Choroid plexus epithelial cell (primary cell): ENCODE measurements around the gene SQSTM1.
A peak's percentile ranks its signal among the peaks of the same experiment; 100 is the strongest.

ENCODE experiments used
- DNase-seq: peaks from one replicate; pipeline ENCODE4 v3.0.0-alpha.2; 2010; ENCODE audit warnings: low read depth
- H3K4me3 ChIP-seq: 2 replicates; pipeline ENCODE4 v1.5.1; 2011; ENCODE audit warnings: low read depth, mild to moderate bottlenecking, control low read depth, low read length, moderate library complexity
- TF ChIP-seq, protein P1 (sequence below): conservative IDR thresholded peaks from 2 replicates; pipeline ENCODE4 v1.5.1; 2011; ENCODE audit warnings: low read depth, mild to moderate bottlenecking, control low read depth, inconsistent platforms, low read length, moderate library complexity

Gene SQSTM1

DNA sequence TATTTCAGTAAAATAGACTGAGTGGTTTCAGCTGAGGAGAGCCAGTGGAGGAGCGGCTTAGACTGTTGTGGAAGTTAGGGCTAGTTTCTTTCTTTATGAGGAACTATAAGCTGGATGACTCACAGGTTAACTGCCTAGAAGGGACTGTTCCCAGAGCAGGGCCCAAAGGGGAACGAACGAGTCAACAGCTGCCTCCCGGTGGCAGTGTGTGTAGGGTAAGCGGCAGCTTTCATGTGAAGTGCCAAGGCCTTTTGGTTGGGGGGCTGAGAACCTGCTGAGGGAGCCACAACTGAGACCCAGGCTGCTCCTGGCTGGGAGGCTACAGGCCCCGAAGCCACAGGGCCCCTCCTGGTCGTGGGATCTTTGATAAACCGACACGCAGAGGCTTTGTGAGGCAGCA is 7.0 kb downstream of the SQSTM1 start:
- TF ChIP-seq, protein P1, sequence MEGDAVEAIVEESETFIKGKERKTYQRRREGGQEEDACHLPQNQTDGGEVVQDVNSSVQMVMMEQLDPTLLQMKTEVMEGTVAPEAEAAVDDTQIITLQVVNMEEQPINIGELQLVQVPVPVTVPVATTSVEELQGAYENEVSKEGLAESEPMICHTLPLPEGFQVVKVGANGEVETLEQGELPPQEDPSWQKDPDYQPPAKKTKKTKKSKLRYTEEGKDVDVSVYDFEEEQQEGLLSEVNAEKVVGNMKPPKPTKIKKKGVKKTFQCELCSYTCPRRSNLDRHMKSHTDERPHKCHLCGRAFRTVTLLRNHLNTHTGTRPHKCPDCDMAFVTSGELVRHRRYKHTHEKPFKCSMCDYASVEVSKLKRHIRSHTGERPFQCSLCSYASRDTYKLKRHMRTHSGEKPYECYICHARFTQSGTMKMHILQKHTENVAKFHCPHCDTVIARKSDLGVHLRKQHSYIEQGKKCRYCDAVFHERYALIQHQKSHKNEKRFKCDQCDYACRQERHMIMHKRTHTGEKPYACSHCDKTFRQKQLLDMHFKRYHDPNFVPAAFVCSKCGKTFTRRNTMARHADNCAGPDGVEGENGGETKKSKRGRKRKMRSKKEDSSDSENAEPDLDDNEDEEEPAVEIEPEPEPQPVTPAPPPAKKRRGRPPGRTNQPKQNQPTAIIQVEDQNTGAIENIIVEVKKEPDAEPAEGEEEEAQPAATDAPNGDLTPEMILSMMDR = peak; percentile 17
- H3K4me3 ChIP-seq = peak overlapping the region; percentile 2
- peak; percentile 60 for DNase-seq

DNA sequence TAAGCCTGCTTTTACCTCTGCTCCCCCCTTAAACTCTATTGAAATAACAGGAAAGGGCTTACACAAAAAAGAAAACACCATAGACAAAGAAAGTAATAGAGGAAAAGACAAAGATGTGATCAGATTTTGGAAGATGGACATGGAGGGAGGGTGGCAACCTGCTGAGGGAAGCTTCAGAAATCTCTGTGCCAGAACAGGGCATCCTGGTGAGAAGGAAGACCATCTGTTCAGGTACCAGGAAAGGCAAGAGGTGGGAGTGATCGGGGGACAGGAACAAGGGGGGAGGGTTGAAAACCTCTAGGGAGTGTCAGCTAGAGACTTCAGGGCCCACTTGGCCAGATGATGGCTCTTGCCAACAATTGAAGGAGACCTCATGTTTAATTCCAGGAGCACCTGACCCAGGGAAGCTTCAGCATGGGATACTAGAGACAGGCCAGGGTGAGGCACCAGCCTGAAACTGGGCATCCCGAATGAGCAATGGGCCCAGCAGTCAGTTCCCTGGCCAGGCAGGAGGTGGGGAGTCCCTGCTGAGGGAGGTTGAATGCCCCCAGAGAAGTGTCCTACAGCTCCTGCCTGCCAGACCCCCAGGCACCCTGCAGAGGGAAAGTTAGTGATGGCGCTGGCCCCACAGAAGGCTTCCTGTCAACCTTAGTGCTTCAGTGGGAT is 8.2 kb downstream of the SQSTM1 start:
- H3K4me3 ChIP-seq = no peak overlapping the region
- TF ChIP-seq, protein P1 = no peak
- no peak for DNase-seq

DNA sequence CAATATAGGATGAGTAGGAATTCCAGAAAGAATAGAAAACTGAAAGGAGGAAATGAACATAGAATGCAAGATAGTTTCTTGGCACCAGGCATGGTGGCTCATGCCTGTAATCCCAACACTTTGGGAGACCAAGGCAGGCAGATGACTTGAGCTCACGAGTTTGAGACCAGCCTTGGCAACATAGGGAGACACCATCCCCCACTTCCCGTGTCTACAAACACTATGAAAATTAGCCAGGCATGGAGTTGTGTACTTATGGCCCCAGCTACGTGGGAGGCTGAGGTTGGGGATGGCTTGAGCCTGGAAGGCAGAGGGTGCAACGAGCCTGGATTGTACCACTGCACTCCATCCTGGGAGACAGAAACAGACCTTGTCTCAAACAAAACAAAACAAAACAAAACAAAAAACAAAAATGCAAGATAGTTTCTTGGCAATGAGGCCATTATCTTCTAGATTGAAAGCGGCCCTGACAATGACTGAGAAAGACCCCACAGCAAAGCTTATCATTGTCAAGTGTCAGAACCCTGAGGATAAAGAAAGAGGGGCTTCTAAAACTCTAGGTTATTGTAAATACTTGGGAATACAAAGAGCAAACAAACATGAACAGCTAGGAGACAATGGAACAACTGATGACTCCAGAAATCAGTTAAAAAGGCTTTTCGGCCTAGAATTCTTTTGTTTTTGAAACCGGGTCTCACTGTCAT is 9.2 kb downstream of the SQSTM1 start:
- peak; percentile 23 for DNase-seq
- H3K4me3 ChIP-seq = no peak overlapping the region
- TF ChIP-seq, protein P1 = no peak

DNA sequence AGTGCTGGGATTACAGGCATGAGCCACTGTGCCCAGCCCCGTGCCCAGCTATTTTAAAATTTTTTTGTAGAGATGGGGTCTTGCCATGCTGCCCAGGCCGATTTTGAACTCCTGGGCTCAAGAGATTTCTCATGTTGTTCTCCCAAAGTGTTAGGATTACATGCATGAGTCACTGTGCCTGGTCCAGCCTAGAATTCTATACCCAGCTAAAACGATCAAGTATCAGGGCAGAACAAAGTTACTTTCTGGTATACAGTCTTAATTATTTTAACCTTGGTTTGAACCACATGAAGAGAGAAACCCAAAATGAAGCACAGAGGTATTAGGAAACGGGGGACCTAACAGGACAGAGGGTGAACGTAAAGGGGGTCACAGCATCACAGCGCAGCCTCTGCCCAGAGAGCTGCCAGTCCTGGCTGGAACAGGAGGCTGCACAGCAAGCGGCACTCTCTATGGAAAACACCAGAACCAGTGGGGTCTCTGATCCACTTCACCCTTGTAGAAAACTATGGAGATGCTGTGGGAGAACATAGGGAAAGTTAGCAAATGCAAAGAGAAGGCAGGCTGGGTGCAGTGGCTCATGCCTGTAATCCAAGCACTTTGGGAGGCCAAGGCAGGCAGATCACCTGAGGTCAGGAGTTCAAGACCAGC is 10.2 kb downstream of the SQSTM1 start:
- no peak overlapping the region for H3K4me3 ChIP-seq
- DNase-seq = peak; percentile 20
- TF ChIP-seq, protein P1 = no peak

DNA sequence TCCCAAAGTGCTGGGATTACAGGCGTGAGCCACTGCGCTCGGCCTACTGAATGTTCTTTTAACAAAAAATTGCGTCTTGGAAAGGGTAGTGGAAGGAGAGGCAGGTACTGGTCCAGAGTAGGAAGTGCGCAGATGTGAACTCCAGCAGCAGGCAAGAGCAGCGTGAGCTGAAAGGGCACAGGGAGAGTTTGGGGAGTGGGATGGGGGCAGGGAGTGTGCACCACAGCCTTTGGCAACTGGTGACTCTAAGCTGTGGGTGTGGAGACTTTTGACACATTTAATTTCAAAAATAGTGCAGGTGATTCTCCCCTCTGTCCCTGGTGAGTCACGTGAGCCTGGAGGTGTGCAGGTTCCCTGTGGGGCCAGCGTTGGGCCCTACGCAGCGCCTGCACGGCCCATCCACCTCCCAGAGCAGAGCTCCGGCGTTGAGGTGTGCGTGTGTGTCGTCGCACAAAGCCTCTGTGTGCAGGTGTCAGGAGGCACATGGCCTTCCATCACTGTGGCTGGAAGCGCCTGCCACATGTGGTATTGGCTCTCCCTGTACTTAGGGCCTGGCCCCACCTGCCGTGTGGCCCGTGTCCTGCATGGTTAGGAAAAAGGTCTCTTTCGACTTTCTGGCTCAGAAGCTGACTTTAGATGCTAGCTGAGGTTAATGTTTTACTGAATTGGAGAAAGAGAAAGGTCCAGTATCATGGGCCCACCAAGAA is 11.5 kb downstream of the SQSTM1 start:
- no peak overlapping the region for H3K4me3 ChIP-seq
- peak; percentile 14 for DNase-seq
- TF ChIP-seq, protein P1 = no peak

DNA sequence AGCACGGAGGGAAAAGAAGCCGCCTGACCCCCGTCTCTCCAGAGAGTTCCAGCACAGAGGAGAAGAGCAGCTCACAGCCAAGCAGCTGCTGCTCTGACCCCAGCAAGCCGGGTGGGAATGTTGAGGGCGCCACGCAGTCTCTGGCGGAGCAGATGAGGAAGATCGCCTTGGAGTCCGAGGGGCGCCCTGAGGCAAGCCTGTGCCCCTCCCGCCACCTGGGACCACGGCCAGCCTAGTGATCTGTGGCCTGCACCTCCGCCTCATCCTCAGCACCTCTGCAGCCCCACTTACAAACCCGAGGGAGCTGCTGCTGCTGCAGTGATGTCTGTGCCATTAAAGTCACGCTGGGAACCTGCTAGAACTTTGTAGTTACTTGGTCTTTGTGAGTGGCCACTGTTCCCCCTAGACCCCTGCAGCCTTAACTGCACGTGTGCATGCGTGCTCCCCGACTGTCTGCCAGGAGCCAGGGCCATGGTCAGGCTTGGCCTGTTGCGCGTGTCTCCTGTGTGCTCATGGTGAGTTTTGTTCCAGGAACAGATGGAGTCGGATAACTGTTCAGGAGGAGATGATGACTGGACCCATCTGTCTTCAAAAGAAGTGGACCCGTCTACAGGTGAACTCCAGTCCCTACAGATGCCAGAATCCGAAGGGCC is 12.5 kb downstream of the SQSTM1 start:
- peak; percentile 6 for DNase-seq
- no peak overlapping the region for H3K4me3 ChIP-seq
- TF ChIP-seq, protein P1 = no peak
